Measurements from ENCODE around the gene FAM120A.

FAM120A gene

DNA sequence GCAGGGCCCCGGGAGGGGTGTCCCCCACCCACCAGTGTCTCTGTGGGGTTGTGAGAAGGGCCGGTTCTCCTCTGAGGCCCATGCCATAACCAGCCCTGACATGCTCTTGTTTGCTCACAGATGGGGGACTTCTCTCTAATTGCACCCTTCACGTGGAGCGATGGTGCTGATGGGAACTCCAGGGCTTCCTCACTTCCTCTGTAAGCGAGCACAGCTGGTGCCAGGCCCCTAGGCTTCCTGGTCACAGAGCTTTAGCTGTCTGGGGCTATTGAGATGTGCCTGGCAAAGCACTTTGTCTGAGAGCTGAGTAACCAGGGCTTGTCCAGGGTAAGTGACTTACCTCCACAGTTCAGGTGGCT lies 161.3 kb downstream of the FAM120A start:
- CTCF ChIA-PET: no interaction called here
- no peaks in the 10 kb centered on the region for H3K36me3 ChIP-seq (ENCODE audit: control insufficient read depth in 4 of 4, insufficient read depth in 4 of 4, low read length in 3 of 4)
- H3K27ac ChIP-seq (ENCODE audit: insufficient read depth in 1 of 2, low read depth in 1 of 2, low read length in 2 of 2, poor library complexity in 1 of 2, severe bottlenecking in 2 of 2): no peak overlapping the region
- peaks cover 0 to 17% (median 4%) of the 10 kb centered on the region in 5 experiments for H3K9me3 ChIP-seq (ENCODE audit: control extremely low read depth in 1 of 5, control insufficient read depth in 4 of 5, insufficient read depth in 2 of 5, low read depth in 1 of 5, low read length in 4 of 5)
- POLR2A ChIA-PET: no interaction called here
- no peaks in the 10 kb centered on the region for H3K27me3 ChIP-seq (replicated peaks in 2 of 5; ENCODE audit: control insufficient read depth in 4 of 5, insufficient read depth in 5 of 5, low read length in 4 of 5)
- peak in 2 of 3 donors; percentile 13 to 40 for DNase-seq
- H3K4me1 ChIP-seq (ENCODE audit: control extremely low read depth in 1 of 4, control insufficient read depth in 4 of 4, insufficient read depth in 4 of 4, low read length in 3 of 4): peaks cover 0 to 9% (median 3%) of the 10 kb centered on the region in 4 experiments
- 50% methylated on average over 2 of the region's 5 CpGs for WGBS (ENCODE audit: insufficient coverage)
- H3K4me3 ChIP-seq (ENCODE audit: control insufficient read depth in 1 of 7, extremely low read depth in 1 of 7, insufficient read depth in 4 of 7, low read depth in 2 of 7, low read length in 6 of 7): no peak overlapping the region

DNA sequence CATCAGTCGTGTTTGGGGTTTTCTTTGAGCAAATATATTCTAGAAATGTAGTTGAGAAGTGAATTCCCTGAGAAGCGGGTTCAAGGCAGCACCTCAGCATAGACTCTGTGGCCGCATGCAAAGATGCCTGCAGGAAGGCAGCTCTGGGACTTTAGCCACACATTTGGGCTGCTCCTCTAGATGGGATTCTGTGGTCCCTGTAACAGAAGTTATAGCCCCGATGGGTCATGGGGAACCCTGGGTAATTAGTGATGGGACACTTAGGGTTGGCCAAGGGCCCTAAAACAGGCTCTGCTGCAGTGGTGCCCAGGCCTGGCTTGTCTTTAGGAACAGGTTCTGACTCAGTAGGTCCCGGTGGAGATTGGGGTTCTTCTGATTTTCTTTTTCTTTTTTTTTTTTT lies 161.7 kb downstream of the FAM120A start:
- POLR2A ChIA-PET: no interaction called here

DNA sequence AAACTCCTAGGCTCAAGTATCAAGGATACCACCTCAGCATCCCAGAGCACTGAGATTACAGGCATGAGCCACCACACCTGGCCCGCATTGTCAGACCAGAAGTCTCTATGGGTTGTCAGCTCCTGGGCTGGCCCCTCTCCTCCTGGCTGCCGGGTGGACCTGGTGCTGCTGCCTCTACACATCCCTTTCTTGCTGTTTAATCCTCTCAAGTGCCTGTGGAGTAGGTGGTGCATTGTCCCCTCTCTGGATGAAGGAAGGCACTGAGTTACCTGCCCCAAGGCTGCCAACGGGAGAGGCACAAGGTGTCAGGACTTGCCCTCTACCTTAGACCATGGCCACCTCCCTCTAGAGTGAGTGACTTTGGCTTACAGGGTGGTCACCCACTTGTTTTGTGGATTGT lies 162.3 kb downstream of the FAM120A start:
- POLR2A ChIA-PET: interaction anchor here (0.6 kb wide), 1 partner anchor 53 kb away, joined by 4 read pairs; no protein-coding TSS in a partner anchor

More for the DNA sequence above, 161.7 kb downstream of the FAM120A start:
- H3K36me3 ChIP-seq (ENCODE audit: control insufficient read depth in 4 of 4, insufficient read depth in 4 of 4, low read length in 3 of 4): no peaks in the 10 kb centered on the region
- 96% methylated on average over 3 of the region's 5 CpGs for WGBS (ENCODE audit: insufficient coverage)
- peaks cover 0 to 14% (median 4%) of the 10 kb centered on the region in 5 experiments for H3K9me3 ChIP-seq (ENCODE audit: control extremely low read depth in 1 of 5, control insufficient read depth in 4 of 5, insufficient read depth in 2 of 5, low read depth in 1 of 5, low read length in 4 of 5)
- CTCF ChIA-PET: no interaction called here
- peaks cover 0 to 9% (median 3%) of the 10 kb centered on the region in 4 experiments for H3K4me1 ChIP-seq (ENCODE audit: control extremely low read depth in 1 of 4, control insufficient read depth in 4 of 4, insufficient read depth in 4 of 4, low read length in 3 of 4)
- no peak for DNase-seq
- H3K27ac ChIP-seq (ENCODE audit: insufficient read depth in 1 of 2, low read depth in 1 of 2, low read length in 2 of 2, poor library complexity in 1 of 2, severe bottlenecking in 2 of 2): no peak overlapping the region
- no peaks in the 10 kb centered on the region for H3K27me3 ChIP-seq (replicated peaks in 2 of 5; ENCODE audit: control insufficient read depth in 4 of 5, insufficient read depth in 5 of 5, low read length in 4 of 5)
- no peak overlapping the region for H3K4me3 ChIP-seq (ENCODE audit: control insufficient read depth in 1 of 7, extremely low read depth in 1 of 7, insufficient read depth in 4 of 7, low read depth in 2 of 7, low read length in 6 of 7)

GRCh38 chr9:93614830-93615468 lies 163.5 kb downstream of the FAM120A start:
- 80% methylated on average over 5 of the region's 5 CpGs for WGBS (ENCODE audit: insufficient coverage)
- Histone ChIP-seq H3K36me3 (ENCODE audit: control insufficient read depth in 4 of 4, insufficient read depth in 4 of 4, low read length in 3 of 4) (no peaks in the 10 kb centered on the region), H3K9me3 (ENCODE audit: control extremely low read depth in 1 of 5, control insufficient read depth in 4 of 5, insufficient read depth in 2 of 5, low read depth in 1 of 5, low read length in 4 of 5) (peaks cover 0 to 8% (median under 1%) of the 10 kb centered on the region in 5 experiments), H3K27me3 (replicated peaks in 2 of 5; ENCODE audit: control insufficient read depth in 4 of 5, insufficient read depth in 5 of 5, low read length in 4 of 5) (no peaks in the 10 kb centered on the region), H3K27ac (ENCODE audit: insufficient read depth in 1 of 2, low read depth in 1 of 2, low read length in 2 of 2, poor library complexity in 1 of 2, severe bottlenecking in 2 of 2) (no peak overlapping the region), H3K4me1 (ENCODE audit: control extremely low read depth in 1 of 4, control insufficient read depth in 4 of 4, insufficient read depth in 4 of 4, low read length in 3 of 4) (peaks cover 0 to 9% (median 3%) of the 10 kb centered on the region in 4 experiments), H3K4me3 (ENCODE audit: control insufficient read depth in 1 of 7, extremely low read depth in 1 of 7, insufficient read depth in 4 of 7, low read depth in 2 of 7, low read length in 6 of 7) (no peak overlapping the region)
- DNase-seq: no peak
- ChIA-PET CTCF (interaction anchor here (0.8 kb wide), 1 partner anchor 11 kb away, joined by 3 read pairs; no protein-coding TSS in a partner anchor), POLR2A (interaction anchor here (0.7 kb wide), 1 partner anchor 1538 kb away, joined by 3 read pairs; no protein-coding TSS in a partner anchor)

More for the DNA sequence above, 162.3 kb downstream of the FAM120A start:
- no peak for DNase-seq
- H3K4me3 ChIP-seq (ENCODE audit: control insufficient read depth in 1 of 7, extremely low read depth in 1 of 7, insufficient read depth in 4 of 7, low read depth in 2 of 7, low read length in 6 of 7): no peak overlapping the region
- H3K27me3 ChIP-seq (replicated peaks in 2 of 5; ENCODE audit: control insufficient read depth in 4 of 5, insufficient read depth in 5 of 5, low read length in 4 of 5): no peaks in the 10 kb centered on the region
- no peak overlapping the region for H3K27ac ChIP-seq (ENCODE audit: insufficient read depth in 1 of 2, low read depth in 1 of 2, low read length in 2 of 2, poor library complexity in 1 of 2, severe bottlenecking in 2 of 2)
- no peaks in the 10 kb centered on the region for H3K36me3 ChIP-seq (ENCODE audit: control insufficient read depth in 4 of 4, insufficient read depth in 4 of 4, low read length in 3 of 4)
- WGBS (ENCODE audit: insufficient coverage): 50% methylated on average over 2 of the region's 3 CpGs
- CTCF ChIA-PET: no interaction called here
- H3K4me1 ChIP-seq (ENCODE audit: control extremely low read depth in 1 of 4, control insufficient read depth in 4 of 4, insufficient read depth in 4 of 4, low read length in 3 of 4): peaks cover 0 to 9% (median 3%) of the 10 kb centered on the region in 4 experiments
- peaks cover 0 to 14% (median 4%) of the 10 kb centered on the region in 5 experiments for H3K9me3 ChIP-seq (ENCODE audit: control extremely low read depth in 1 of 5, control insufficient read depth in 4 of 5, insufficient read depth in 2 of 5, low read depth in 1 of 5, low read length in 4 of 5)

All from common myeloid progenitor, CD34-positive (primary cell).